K562 (cell line): Measurements from ENCODE around the gene LASP1.
A peak's percentile ranks its signal among the peaks of the same experiment; 100 is the strongest.

Experiments used
- ARNT ChIP-seq, 2 experiments: fragments of 450-650 bp; IDR thresholded peaks; 2 replicates each; pipeline ENCODE4 v1.6.1; 2016; ENCODE audit warnings: mild to moderate bottlenecking in 1 of 2
- ATF2 ChIP-seq: sonication (generic); formaldehyde crosslinking; IDR thresholded peaks from 2 replicates; pipeline ENCODE4 v1.8.1; 2022; ENCODE audit warnings: missing genetic modification reagents
- CHCHD3 ChIP-seq: fragments of 250-450 bp; sonication (Bioruptor Pico); IDR thresholded peaks from 2 replicates; pipeline ENCODE4 v2.1.2; 2022; ENCODE audit warnings: mild to moderate bottlenecking
- CTCF ChIP-seq, 3 experiments: IDR thresholded peaks in 2 of 3; conservative IDR thresholded peaks in 1 of 3; 2 replicates each; pipeline ENCODE4 v1.5.1; 2011 to 2012; ENCODE audit warnings: low read length in 3 of 3, mild to moderate bottlenecking in 3 of 3, control low read depth in 2 of 3, improper control_type of control experiment in 1 of 3, inconsistent platforms in 1 of 3, low read depth in 1 of 3, mixed read lengths in 1 of 3, moderate library complexity in 1 of 3; ENCODE audit not compliant: insufficient read depth in 2 of 3
- EP300 ChIP-seq: IDR thresholded peaks from 2 replicates; pipeline ENCODE4 v1.6.1; 2012; ENCODE audit warnings: low read length, improper control_type of control experiment
- ESRRA ChIP-seq: fragments of 450-650 bp; IDR thresholded peaks from 2 replicates; pipeline ENCODE4 v1.6.1; 2014; ENCODE audit warnings: low read depth, mild to moderate bottlenecking, moderate library complexity, borderline replicate concordance
- ETS1 ChIP-seq: conservative IDR thresholded peaks from 2 replicates; pipeline ENCODE4 v1.6.1; 2011; ENCODE audit warnings: low read depth, mild to moderate bottlenecking, low read length; ENCODE audit not compliant: control insufficient read depth
- KAT7 ChIP-seq: sonication (generic); formaldehyde crosslinking; IDR thresholded peaks from 2 replicates; pipeline ENCODE4 v1.8.0; 2022; ENCODE audit warnings: missing genetic modification reagents, mild to moderate bottlenecking, borderline replicate concordance
- KDM5B ChIP-seq: fragments of 200-600 bp; sonication (generic); IDR thresholded peaks from 2 replicates; pipeline ENCODE4 v1.6.1; 2012; ENCODE audit warnings: low read depth, mild to moderate bottlenecking, moderate library complexity, low read length, control low read depth, inconsistent platforms; ENCODE audit not compliant: insufficient replicate concordance
- ZNF217 ChIP-seq: sonication (generic); formaldehyde crosslinking; IDR thresholded peaks from 2 replicates; pipeline ENCODE4 v1.8.0; 2022; ENCODE audit warnings: mild to moderate bottlenecking, missing genetic modification reagents
- ZNF232 ChIP-seq: sonication (generic); formaldehyde crosslinking; IDR thresholded peaks from 2 replicates; pipeline ENCODE4 v1.8.0; 2022; ENCODE audit warnings: mild to moderate bottlenecking, missing genetic modification reagents
- ZNF280A ChIP-seq: fragments of 450-650 bp; IDR thresholded peaks from 2 replicates; pipeline ENCODE4 v1.6.1; 2018; ENCODE audit warnings: mild to moderate bottlenecking, low read depth; ENCODE audit not compliant: partially characterized antibody
- ZNF695 ChIP-seq: fragments of 450-650 bp; formaldehyde crosslinking; IDR thresholded peaks from 2 replicates; pipeline ENCODE4 v1.4.0; 2020; ENCODE audit warnings: mild to moderate bottlenecking, moderate library complexity

- TF ChIP-seq ETS1 (peak; percentile 96), CHCHD3 (CRISPR knock-in tag) (no peak), ZNF695 (CRISPR knock-in tag) (no peak), CTCF (IDR thresholded peaks at IDR 0.05 in 2 of 3, conservative IDR thresholded peaks at IDR 0.05 in 1 of 3; ENCODE audit: insufficient read depth in 2 of 3, low read depth in 1 of 3, low read length in 3 of 3) (0 out of 6 replicates have a peak, but pooled peaks of 1 of the 3 experiments have one; percentile 10), ATF2 (CRISPR knock-in tag) (no peak), ZNF280A (no peak), ARNT (IDR thresholded peaks at IDR 0.05) (0 out of 4 replicates have a peak, but pooled peaks of 1 of the 2 experiments have one; percentile 19), ZNF217 (CRISPR knock-in tag) (no peak), ZNF232 (CRISPR knock-in tag) (no peak), KDM5B (peak; percentile 74), EP300 (peak; percentile 91), KAT7 (CRISPR knock-in tag) (peak; percentile 83; the same call in 1 of the 2 replicates), ESRRA (peak; percentile 88)
Measured at GRCh38 chr17:38824899-38825761, 44.7 kb upstream of the LASP1 start, which contains the start of gene CWC25.
